H9 (cell line): Measurements from ENCODE around the gene GPHN. TPM values are rescaled to one million over a fixed set of nuclear protein-coding genes. Genes with fewer than 3 reads are reported as not detected.
"Not testable (repeated sequence)": the region's sequence is repeated elsewhere in the genome, so short reads cannot be mapped to it uniquely, and the experiment has no call there.

Experiments
- DNase-seq: peaks from one replicate; pipeline ENCODE4 v3.0.0-alpha.2; 2017
- H2AFZ ChIP-seq: one replicate; pipeline ENCODE4 v1.6.1; 2013; ENCODE audit warnings: mild to moderate bottlenecking, low read length, control low read depth, moderate library complexity
- H2AK5ac ChIP-seq: 2 replicates; pipeline ENCODE4 v1.6.1; 2013; ENCODE audit warnings: low read length, control low read depth, mixed read lengths; ENCODE audit not compliant: insufficient read length
- H2BK120ac ChIP-seq: one replicate; pipeline ENCODE4 v1.6.1; 2013; ENCODE audit warnings: low read depth, mild to moderate bottlenecking, low read length, control low read depth, inconsistent platforms; ENCODE audit not compliant: poor library complexity, severe bottlenecking
- H2BK12ac ChIP-seq: 2 replicates; pipeline ENCODE4 v1.6.1; 2013; ENCODE audit warnings: low read length, control low read depth, mixed read lengths, low read depth; ENCODE audit not compliant: insufficient read length
- H2BK15ac ChIP-seq: 2 replicates; pipeline ENCODE4 v1.6.1; 2013; ENCODE audit warnings: low read depth, low read length, control low read depth
- H2BK20ac ChIP-seq: one replicate; pipeline ENCODE4 v1.6.1; 2013; ENCODE audit warnings: low read depth, mild to moderate bottlenecking, low read length, control low read depth, inconsistent platforms; ENCODE audit not compliant: poor library complexity, severe bottlenecking
- H2BK5ac ChIP-seq: 2 replicates; pipeline ENCODE4 v1.6.1; 2013; ENCODE audit warnings: low read length, control low read depth, mixed read lengths; ENCODE audit not compliant: insufficient read length
- H3K14ac ChIP-seq: 2 replicates; pipeline ENCODE4 v1.6.1; 2013; ENCODE audit warnings: low read length, control low read depth; ENCODE audit not compliant: insufficient read depth
- H3K18ac ChIP-seq: 2 replicates; pipeline ENCODE4 v1.6.1; 2013; ENCODE audit warnings: low read depth, mild to moderate bottlenecking, mixed read lengths, low read length, control low read depth; ENCODE audit not compliant: insufficient read length
- H3K23ac ChIP-seq: 2 replicates; pipeline ENCODE4 v1.6.1; 2013; ENCODE audit warnings: low read length, control low read depth, mixed read lengths, low read depth; ENCODE audit not compliant: insufficient read length
- H3K23me2 ChIP-seq: 2 replicates; pipeline ENCODE4 v1.6.1; 2013; ENCODE audit warnings: low read depth, mild to moderate bottlenecking, mixed read lengths, low read length, control low read depth; ENCODE audit not compliant: insufficient read length, poor library complexity, severe bottlenecking
- H3K27ac ChIP-seq: 2 replicates; pipeline ENCODE4 v1.5.1; 2013; ENCODE audit warnings: low read length, control low read depth, mixed read lengths, low read depth; ENCODE audit not compliant: insufficient read length
- H3K27me3 ChIP-seq: 2 replicates; pipeline ENCODE4 v1.6.1; 2013; ENCODE audit warnings: low read length, control low read depth, inconsistent platforms; ENCODE audit not compliant: insufficient read depth
- H3K4ac ChIP-seq: 2 replicates; pipeline ENCODE4 v1.6.1; 2013; ENCODE audit warnings: low read depth, mild to moderate bottlenecking, control low read depth, inconsistent platforms, low read length, moderate library complexity
- H3K4me1 ChIP-seq: 2 replicates; pipeline ENCODE4 v1.6.1; 2013; ENCODE audit warnings: low read length, control low read depth, inconsistent platforms; ENCODE audit not compliant: insufficient read depth
- H3K4me2 ChIP-seq: 2 replicates; pipeline ENCODE4 v1.6.1; 2013; ENCODE audit warnings: low read length, control low read depth, mixed read lengths; ENCODE audit not compliant: insufficient read length, insufficient read depth
- H3K56ac ChIP-seq: 2 replicates; pipeline ENCODE4 v1.6.1; 2013; ENCODE audit warnings: low read depth, mild to moderate bottlenecking, mixed read lengths, low read length, control low read depth; ENCODE audit not compliant: insufficient read length
- H3K79me1 ChIP-seq: 2 replicates; pipeline ENCODE4 v1.6.1; 2013; ENCODE audit warnings: low read depth, mild to moderate bottlenecking, moderate library complexity, low read length, control low read depth, inconsistent platforms; ENCODE audit not compliant: insufficient read depth, poor library complexity, severe bottlenecking
- H3K79me2 ChIP-seq: 2 replicates; pipeline ENCODE4 v1.6.1; 2013; ENCODE audit warnings: low read length, control low read depth, inconsistent platforms; ENCODE audit not compliant: insufficient read depth
- H3K9ac ChIP-seq: 2 replicates; pipeline ENCODE4 v1.6.1; 2013; ENCODE audit warnings: low read length, control low read depth, mixed read lengths; ENCODE audit not compliant: insufficient read length; ENCODE audit errors: extremely low read depth
- H3K9me3 ChIP-seq: one replicate; pipeline ENCODE4 v1.6.1; 2013; ENCODE audit warnings: low read depth, low read length, inconsistent platforms; ENCODE audit not compliant: control insufficient read depth
- H3T11ph ChIP-seq: one replicate; pipeline ENCODE4 v1.6.1; 2013; ENCODE audit warnings: mild to moderate bottlenecking, low read length, control low read depth, inconsistent platforms
- H4K20me1 ChIP-seq: one replicate; pipeline ENCODE4 v1.6.1; 2013; ENCODE audit not compliant: control insufficient read depth, insufficient read length, insufficient read depth
- H4K5ac ChIP-seq: 2 replicates; pipeline ENCODE4 v1.6.1; 2013; ENCODE audit warnings: low read depth, mild to moderate bottlenecking, mixed read lengths, low read length, control low read depth; ENCODE audit not compliant: insufficient read length
- H4K8ac ChIP-seq: replicated peaks from 2 replicates; pipeline ENCODE4 v1.6.1; 2013; ENCODE audit warnings: low read length, control low read depth, mixed read lengths, low read depth; ENCODE audit not compliant: insufficient read length
- H4K91ac ChIP-seq: 2 replicates; pipeline ENCODE4 v1.6.1; 2013; ENCODE audit warnings: low read depth, mild to moderate bottlenecking, moderate library complexity, mixed read lengths, low read length, control low read depth; ENCODE audit not compliant: insufficient read length
- H3K27ac Mint-ChIP-seq, 3 experiments: 2 replicates in 2 of 3; 3 replicates in 1 of 3; pipeline ENCODE4 v1.8.0; 2020 to 2021; ENCODE audit warnings: mixed read lengths in 3 of 3, mild to moderate bottlenecking in 1 of 3, moderate library complexity in 1 of 3
- H3K27me3 Mint-ChIP-seq: 2 replicates; pipeline ENCODE4 v1.8.0; 2021; ENCODE audit warnings: low read depth, mild to moderate bottlenecking, moderate library complexity, mixed read lengths
- H3K36me3 Mint-ChIP-seq, 3 experiments: 2 replicates in 2 of 3; 3 replicates in 1 of 3; pipeline ENCODE4 v1.8.0; 2020 to 2021; ENCODE audit warnings: low read depth in 3 of 3, mixed read lengths in 3 of 3; ENCODE audit not compliant: insufficient read depth in 1 of 3
- H3K4me1 Mint-ChIP-seq, 2 experiments: 2 replicates each; pipeline ENCODE4 v1.8.0; 2020; ENCODE audit warnings: mixed read lengths in 2 of 2
- H3K4me3 Mint-ChIP-seq, 2 experiments: 2 replicates in 1 of 2; 3 replicates in 1 of 2; pipeline ENCODE4 v1.8.0; 2020 to 2021; ENCODE audit warnings: mild to moderate bottlenecking in 2 of 2, mixed read lengths in 2 of 2, moderate library complexity in 1 of 2
- H3K9me3 Mint-ChIP-seq, 2 experiments: 2 replicates in 1 of 2; 3 replicates in 1 of 2; pipeline ENCODE4 v1.8.0; 2020; ENCODE audit warnings: mild to moderate bottlenecking in 2 of 2, mixed read lengths in 2 of 2, moderate library complexity in 1 of 2
- WGBS: extraction: QIAGEN DNeasy Blood & Tissue Kit; methylation state at CpG from one replicate; pipeline ENCODE4 v1.1.7; 2013; ENCODE audit warnings: missing lambda C conversion rate, low lambda C conversion rate, mixed read lengths; ENCODE audit not compliant: insufficient read length; ENCODE audit errors: extremely low coverage; 5-methylcytosine and 5-hydroxymethylcytosine counted together
- total RNA-seq: library from RNA; stranded (reverse); gene quantifications from 2 replicates; pipeline ENCODE4 v1.2.1, GENCODE V29; 2021
- TF ChIP-seq, protein P1 (sequence below): fragments of 200-600 bp; sonication (generic); conservative IDR thresholded peaks from 3 replicates; pipeline ENCODE4 v1.8.0; 2021; ENCODE audit warnings: antibody characterized with exemption, mild to moderate bottlenecking

The GPHN gene
- total RNA-seq, 1 experiment from 2014 or later, result 16.1 TPM

DNA sequence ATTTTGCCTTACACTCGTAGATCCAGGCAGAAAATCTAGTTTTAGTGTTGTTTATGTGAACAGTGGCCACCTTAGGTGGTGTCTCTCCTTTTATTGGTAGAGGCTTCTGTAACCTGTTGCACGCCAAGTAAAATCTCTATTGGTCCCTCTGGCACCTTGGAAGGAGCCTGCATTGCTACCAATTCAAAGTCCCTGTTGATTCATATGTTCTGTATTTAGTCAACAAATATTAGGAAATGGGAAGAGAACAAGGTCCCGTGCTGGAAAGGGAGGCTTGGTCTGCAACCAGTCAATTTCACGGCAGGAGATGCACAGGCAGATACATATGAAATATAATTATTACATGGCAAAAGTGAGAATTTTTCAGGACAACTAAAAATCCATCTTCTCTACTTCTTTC lies 6.4 kb upstream of the GPHN start:
- Histone ChIP-seq H4K20me1 (no peaks in the 10 kb centered on the region), H3K4me1 (no peaks in the 10 kb centered on the region), H3T11ph (no peak overlapping the region), H3K23me2 (no peaks in the 10 kb centered on the region), H3K23ac (no peak overlapping the region), H4K91ac (no peak overlapping the region), H3K4me2 (no peak overlapping the region), H2AK5ac (no peak overlapping the region), H3K9ac (no peak overlapping the region), H3K79me2 (no peaks in the 10 kb centered on the region), H2BK120ac (no peak overlapping the region), H2BK15ac (no peak overlapping the region), H3K27ac (no peak overlapping the region), H3K14ac (no peak overlapping the region), H2AFZ (no peak overlapping the region), H3K9me3 (no peaks in the 10 kb centered on the region), H2BK5ac (no peak overlapping the region), H3K56ac (no peak overlapping the region), H4K8ac (no peak overlapping the region), H3K79me1 (no peaks in the 10 kb centered on the region), H3K18ac (no peak overlapping the region), H3K4ac (no peak overlapping the region), H2BK12ac (no peak overlapping the region), H2BK20ac (no peak overlapping the region), H4K5ac (no peak overlapping the region), H3K27me3 (no peaks in the 10 kb centered on the region)
- Mint-ChIP-seq H3K4me1 (no peaks in the 10 kb centered on the region), H3K27me3 (peaks cover 7% of the 10 kb centered on the region), H3K4me3 (no peak overlapping the region), H3K9me3 (no peaks in the 10 kb centered on the region), H3K36me3 (peaks cover 0 to 4% (median 0%) of the 10 kb centered on the region in 3 experiments; a peak in 2 of 7 replicates), H3K27ac (no peak overlapping the region; a peak in 1 of 7 replicates)
- TF ChIP-seq, protein P1, sequence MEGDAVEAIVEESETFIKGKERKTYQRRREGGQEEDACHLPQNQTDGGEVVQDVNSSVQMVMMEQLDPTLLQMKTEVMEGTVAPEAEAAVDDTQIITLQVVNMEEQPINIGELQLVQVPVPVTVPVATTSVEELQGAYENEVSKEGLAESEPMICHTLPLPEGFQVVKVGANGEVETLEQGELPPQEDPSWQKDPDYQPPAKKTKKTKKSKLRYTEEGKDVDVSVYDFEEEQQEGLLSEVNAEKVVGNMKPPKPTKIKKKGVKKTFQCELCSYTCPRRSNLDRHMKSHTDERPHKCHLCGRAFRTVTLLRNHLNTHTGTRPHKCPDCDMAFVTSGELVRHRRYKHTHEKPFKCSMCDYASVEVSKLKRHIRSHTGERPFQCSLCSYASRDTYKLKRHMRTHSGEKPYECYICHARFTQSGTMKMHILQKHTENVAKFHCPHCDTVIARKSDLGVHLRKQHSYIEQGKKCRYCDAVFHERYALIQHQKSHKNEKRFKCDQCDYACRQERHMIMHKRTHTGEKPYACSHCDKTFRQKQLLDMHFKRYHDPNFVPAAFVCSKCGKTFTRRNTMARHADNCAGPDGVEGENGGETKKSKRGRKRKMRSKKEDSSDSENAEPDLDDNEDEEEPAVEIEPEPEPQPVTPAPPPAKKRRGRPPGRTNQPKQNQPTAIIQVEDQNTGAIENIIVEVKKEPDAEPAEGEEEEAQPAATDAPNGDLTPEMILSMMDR, result no peak
- no peak for DNase-seq
- WGBS, result no CpG with 5 or more reads among the region's 4 CpGs

DNA sequence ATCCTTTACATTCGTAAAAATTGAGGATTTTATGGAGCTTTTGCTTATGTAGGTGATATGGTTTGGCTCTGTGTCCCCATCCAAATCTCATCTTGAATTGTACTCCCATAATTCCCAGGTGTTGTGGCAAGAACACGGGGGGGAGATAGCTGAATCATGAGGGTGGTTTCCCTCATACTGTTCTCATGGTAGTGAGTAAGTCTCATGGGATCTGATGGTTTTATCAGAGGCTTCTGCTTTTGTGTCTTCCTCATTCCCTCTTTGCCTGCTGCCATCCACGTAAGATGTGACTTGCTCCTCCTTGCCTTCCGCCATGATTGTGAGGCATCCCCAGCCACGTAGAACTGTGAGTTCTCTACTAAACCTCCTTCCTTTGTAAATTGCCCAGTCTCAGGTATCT lies 5.1 kb upstream of the GPHN start:
- not testable (repeated sequence) for H3K9ac ChIP-seq, H4K20me1 ChIP-seq, H3K79me1 ChIP-seq, H3K27ac Mint-ChIP-seq, H3T11ph ChIP-seq, H2BK5ac ChIP-seq, H3K4ac ChIP-seq, H3K4me1 Mint-ChIP-seq, H3K14ac ChIP-seq, H3K36me3 Mint-ChIP-seq, H3K27ac ChIP-seq, H2BK15ac ChIP-seq, H2BK12ac ChIP-seq, H3K18ac ChIP-seq, H3K4me2 ChIP-seq, DNase-seq, H3K4me1 ChIP-seq, H3K9me3 ChIP-seq, H3K4me3 Mint-ChIP-seq, H2AFZ ChIP-seq, H3K23me2 ChIP-seq, H3K9me3 Mint-ChIP-seq, H3K56ac ChIP-seq, H2AK5ac ChIP-seq, H4K8ac ChIP-seq, H3K27me3 Mint-ChIP-seq, H2BK120ac ChIP-seq, H3K27me3 ChIP-seq, H4K5ac ChIP-seq, H2BK20ac ChIP-seq, H3K79me2 ChIP-seq, H3K23ac ChIP-seq, H4K91ac ChIP-seq
- WGBS, result no CpG with 5 or more reads among the region's 5 CpGs
